ENCODE results near the gene GALNTL6.

Gene GALNTL6

GRCh38 chr4:172142281-172142741 lies 329.1 kb downstream of the GALNTL6 start:
- H3K36me3 ChIP-seq (ENCODE audit: control insufficient read depth in 2 of 2, insufficient read depth in 2 of 2, low read length in 2 of 2), result no peaks in the 10 kb centered on the region

DNA sequence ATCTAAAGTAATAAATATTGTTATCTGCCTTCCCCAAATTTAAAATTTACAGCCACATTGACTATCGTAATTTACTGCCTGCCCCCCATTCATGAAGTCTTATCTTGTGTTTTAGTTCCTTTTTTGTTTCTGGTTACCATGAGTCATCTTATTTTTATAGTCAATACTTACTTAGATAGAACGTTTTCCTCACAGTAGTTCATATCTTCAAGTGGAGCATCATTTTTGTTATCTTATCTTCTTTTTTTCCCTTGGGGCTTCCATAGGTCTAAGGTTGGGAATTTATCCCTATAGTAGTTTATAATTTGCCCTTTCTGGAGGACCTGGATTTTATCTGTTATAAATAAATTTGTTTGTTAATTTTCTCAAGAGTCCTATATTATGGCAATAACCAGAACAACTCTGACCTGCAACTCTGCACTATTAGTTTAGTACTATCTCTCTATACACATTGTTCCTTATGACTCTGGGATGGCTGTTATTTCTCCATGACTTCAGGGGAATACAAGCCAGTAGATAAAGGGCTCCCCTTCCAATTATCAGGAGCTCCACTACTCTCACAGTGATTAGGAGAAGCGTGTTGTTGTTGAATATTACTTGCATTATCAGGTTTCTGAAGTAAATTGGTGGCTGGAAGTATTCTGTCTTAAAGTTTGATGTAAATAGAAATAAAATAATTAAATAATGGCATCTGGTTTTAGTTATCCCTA lies 330.6 kb downstream of the GALNTL6 start:
- Histone ChIP-seq H3K27me3 (ENCODE audit: control insufficient read depth in 1 of 2, insufficient read depth in 2 of 2, low read length in 2 of 2) (no peaks in the 10 kb centered on the region), H3K27ac (ENCODE audit: low read length) (no peak overlapping the region), H3K4me3 (ENCODE audit: low read length in 2 of 2) (no peak overlapping the region), H3K4me1 (ENCODE audit: control insufficient read depth, insufficient read depth, low read length) (no peaks in the 10 kb centered on the region), H3K36me3 (ENCODE audit: control insufficient read depth in 2 of 2, insufficient read depth in 2 of 2, low read length in 2 of 2) (no peaks in the 10 kb centered on the region), H3K9me3 (ENCODE audit: control insufficient read depth in 2 of 2, low read length in 2 of 2) (no peaks in the 10 kb centered on the region), H3K9ac (ENCODE audit: low read length in 2 of 2) (no peak overlapping the region)

More at GRCh38 chr4:172142281-172142741, 329.1 kb downstream of the GALNTL6 start:
- H3K4me1 ChIP-seq (ENCODE audit: control insufficient read depth, insufficient read depth, low read length), result no peaks in the 10 kb centered on the region
- H3K27me3 ChIP-seq (ENCODE audit: control insufficient read depth in 1 of 2, insufficient read depth in 2 of 2, low read length in 2 of 2), result no peaks in the 10 kb centered on the region
- H3K27ac ChIP-seq (ENCODE audit: low read length), result no peak overlapping the region
- no peak overlapping the region for H3K9ac ChIP-seq (ENCODE audit: low read length in 2 of 2)
- no peak overlapping the region for H3K4me3 ChIP-seq (ENCODE audit: low read length in 2 of 2)
- H3K9me3 ChIP-seq (ENCODE audit: control insufficient read depth in 2 of 2, low read length in 2 of 2), result no peaks in the 10 kb centered on the region

GRCh38 chr4:172147687-172148086 lies 334.5 kb downstream of the GALNTL6 start:
- H3K4me1 ChIP-seq (ENCODE audit: control insufficient read depth, insufficient read depth, low read length), result no peaks in the 10 kb centered on the region
- H3K9me3 ChIP-seq (ENCODE audit: control insufficient read depth in 2 of 2, low read length in 2 of 2), result no peaks in the 10 kb centered on the region
- no peak overlapping the region for H3K4me3 ChIP-seq (ENCODE audit: low read length in 2 of 2)
- H3K27ac ChIP-seq (ENCODE audit: low read length), result no peak overlapping the region
- H3K36me3 ChIP-seq (ENCODE audit: control insufficient read depth in 2 of 2, insufficient read depth in 2 of 2, low read length in 2 of 2), result no peaks in the 10 kb centered on the region
- H3K9ac ChIP-seq (ENCODE audit: low read length in 2 of 2), result no peak overlapping the region
- no peaks in the 10 kb centered on the region for H3K27me3 ChIP-seq (ENCODE audit: control insufficient read depth in 1 of 2, insufficient read depth in 2 of 2, low read length in 2 of 2)

- no peak overlapping the region for H3K9ac ChIP-seq (ENCODE audit: low read length in 2 of 2)
- no peaks in the 10 kb centered on the region for H3K4me1 ChIP-seq (ENCODE audit: control insufficient read depth, insufficient read depth, low read length)
- H3K27ac ChIP-seq (ENCODE audit: low read length), result no peak overlapping the region
- no peak overlapping the region for H3K4me3 ChIP-seq (ENCODE audit: low read length in 2 of 2)
- no peaks in the 10 kb centered on the region for H3K9me3 ChIP-seq (ENCODE audit: control insufficient read depth in 2 of 2, low read length in 2 of 2)
- no peaks in the 10 kb centered on the region for H3K27me3 ChIP-seq (ENCODE audit: control insufficient read depth in 1 of 2, insufficient read depth in 2 of 2, low read length in 2 of 2)
- no peaks in the 10 kb centered on the region for H3K36me3 ChIP-seq (ENCODE audit: control insufficient read depth in 2 of 2, insufficient read depth in 2 of 2, low read length in 2 of 2)
Measured at GRCh38 chr4:172149329-172149728, 336.1 kb downstream of the GALNTL6 start.

GRCh38 chr4:172152284-172152683 lies 339.1 kb downstream of the GALNTL6 start:
- H3K4me3 ChIP-seq (ENCODE audit: low read length in 2 of 2), result no peak overlapping the region
- H3K9ac ChIP-seq (ENCODE audit: low read length in 2 of 2), result no peak overlapping the region
- no peaks in the 10 kb centered on the region for H3K27me3 ChIP-seq (ENCODE audit: control insufficient read depth in 1 of 2, insufficient read depth in 2 of 2, low read length in 2 of 2)
- no peak overlapping the region for H3K27ac ChIP-seq (ENCODE audit: low read length)
- H3K9me3 ChIP-seq (ENCODE audit: control insufficient read depth in 2 of 2, low read length in 2 of 2), result no peaks in the 10 kb centered on the region
- no peaks in the 10 kb centered on the region for H3K4me1 ChIP-seq (ENCODE audit: control insufficient read depth, insufficient read depth, low read length)
- H3K36me3 ChIP-seq (ENCODE audit: control insufficient read depth in 2 of 2, insufficient read depth in 2 of 2, low read length in 2 of 2), result no peaks in the 10 kb centered on the region

GRCh38 chr4:172153719-172154118 lies 340.5 kb downstream of the GALNTL6 start:
- H3K4me3 ChIP-seq (ENCODE audit: low read length in 2 of 2), result no peak overlapping the region
- no peak overlapping the region for H3K27ac ChIP-seq (ENCODE audit: low read length)
- H3K9ac ChIP-seq (ENCODE audit: low read length in 2 of 2), result no peak overlapping the region
- no peaks in the 10 kb centered on the region for H3K27me3 ChIP-seq (ENCODE audit: control insufficient read depth in 1 of 2, insufficient read depth in 2 of 2, low read length in 2 of 2)
- no peaks in the 10 kb centered on the region for H3K9me3 ChIP-seq (ENCODE audit: control insufficient read depth in 2 of 2, low read length in 2 of 2)
- no peaks in the 10 kb centered on the region for H3K4me1 ChIP-seq (ENCODE audit: control insufficient read depth, insufficient read depth, low read length)
- H3K36me3 ChIP-seq (ENCODE audit: control insufficient read depth in 2 of 2, insufficient read depth in 2 of 2, low read length in 2 of 2), result no peaks in the 10 kb centered on the region

- Histone ChIP-seq H3K4me1 (ENCODE audit: control insufficient read depth, insufficient read depth, low read length) (no peaks in the 10 kb centered on the region), H3K9me3 (ENCODE audit: control insufficient read depth in 2 of 2, low read length in 2 of 2) (no peaks in the 10 kb centered on the region), H3K4me3 (ENCODE audit: low read length in 2 of 2) (no peak overlapping the region), H3K27ac (ENCODE audit: low read length) (no peak overlapping the region), H3K9ac (ENCODE audit: low read length in 2 of 2) (no peak overlapping the region), H3K36me3 (ENCODE audit: control insufficient read depth in 2 of 2, insufficient read depth in 2 of 2, low read length in 2 of 2) (no peaks in the 10 kb centered on the region), H3K27me3 (ENCODE audit: control insufficient read depth in 1 of 2, insufficient read depth in 2 of 2, low read length in 2 of 2) (no peaks in the 10 kb centered on the region)
Measured at GRCh38 chr4:172155838-172156345, 342.7 kb downstream of the GALNTL6 start.

DNA sequence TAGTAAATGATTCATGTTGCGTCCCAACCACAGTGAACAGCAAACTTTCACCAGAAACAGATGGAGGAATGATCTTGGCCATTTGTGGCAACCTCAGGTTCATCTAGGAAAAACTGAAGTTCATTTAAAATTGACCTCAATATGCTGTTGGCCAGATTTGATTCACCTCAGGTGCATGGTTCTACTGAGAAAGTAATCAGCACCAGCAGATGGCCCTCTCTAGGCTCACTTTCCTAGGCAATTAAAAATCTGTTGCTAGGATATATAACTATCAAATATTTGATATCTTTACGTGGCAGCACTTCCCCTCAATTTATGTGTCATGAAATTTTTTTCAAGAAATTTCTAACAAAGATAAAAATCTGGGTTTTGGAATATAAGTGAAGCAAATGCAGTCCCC lies 344.7 kb downstream of the GALNTL6 start:
- Histone ChIP-seq H3K4me3 (ENCODE audit: low read length in 2 of 2) (no peak overlapping the region), H3K4me1 (ENCODE audit: control insufficient read depth, insufficient read depth, low read length) (no peaks in the 10 kb centered on the region), H3K9me3 (ENCODE audit: control insufficient read depth in 2 of 2, low read length in 2 of 2) (no peaks in the 10 kb centered on the region), H3K27me3 (ENCODE audit: control insufficient read depth in 1 of 2, insufficient read depth in 2 of 2, low read length in 2 of 2) (no peaks in the 10 kb centered on the region), H3K9ac (ENCODE audit: low read length in 2 of 2) (no peak overlapping the region), H3K36me3 (ENCODE audit: control insufficient read depth in 2 of 2, insufficient read depth in 2 of 2, low read length in 2 of 2) (no peaks in the 10 kb centered on the region), H3K27ac (ENCODE audit: low read length) (no peak overlapping the region)

DNA sequence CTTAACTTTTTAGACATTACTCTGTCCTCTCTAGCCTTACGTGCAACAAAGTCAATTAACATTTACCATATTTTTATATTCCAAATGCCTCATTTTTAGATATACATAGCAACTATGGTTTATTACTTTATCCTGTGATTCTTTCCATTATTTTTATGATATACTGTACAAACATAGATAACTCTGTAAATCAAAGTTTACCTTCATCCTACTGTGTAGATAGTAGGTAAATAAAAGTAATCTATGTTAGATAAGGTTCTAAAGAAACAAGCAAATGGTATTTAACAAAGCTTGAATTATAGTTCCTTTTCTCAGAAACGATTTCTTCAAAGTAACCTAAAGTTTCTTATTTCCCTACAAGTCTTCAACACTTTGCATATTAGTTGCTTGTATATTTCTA lies 350.0 kb downstream of the GALNTL6 start:
- H3K9ac ChIP-seq (ENCODE audit: low read length in 2 of 2), result no peak overlapping the region

DNA sequence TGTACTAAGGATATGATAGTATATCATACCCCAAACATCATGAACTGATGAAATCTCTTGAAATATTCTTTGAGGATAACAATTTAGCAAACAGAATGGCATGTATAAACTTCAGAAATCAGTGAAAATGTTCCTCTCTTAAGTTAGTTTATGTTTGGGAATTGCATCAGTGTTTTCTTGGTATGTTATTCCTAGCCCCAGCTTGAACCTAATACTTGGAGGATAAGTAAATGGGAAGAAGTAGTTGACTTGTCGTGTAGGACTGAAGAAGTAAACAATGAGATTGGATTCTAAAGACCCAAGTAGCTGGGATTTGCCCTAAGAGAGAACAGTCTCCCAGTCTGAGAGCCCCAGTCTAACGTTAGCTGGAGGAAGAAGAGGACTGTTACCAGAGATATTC lies 355.7 kb downstream of the GALNTL6 start:
- H3K27me3 ChIP-seq (ENCODE audit: control insufficient read depth in 1 of 2, insufficient read depth in 2 of 2, low read length in 2 of 2), result no peaks in the 10 kb centered on the region
- no peaks in the 10 kb centered on the region for H3K9me3 ChIP-seq (ENCODE audit: control insufficient read depth in 2 of 2, low read length in 2 of 2)
- H3K27ac ChIP-seq (ENCODE audit: low read length), result no peak overlapping the region
- H3K4me1 ChIP-seq (ENCODE audit: control insufficient read depth, insufficient read depth, low read length), result no peaks in the 10 kb centered on the region
- H3K9ac ChIP-seq (ENCODE audit: low read length in 2 of 2), result no peak overlapping the region
- H3K36me3 ChIP-seq (ENCODE audit: control insufficient read depth in 2 of 2, insufficient read depth in 2 of 2, low read length in 2 of 2), result no peaks in the 10 kb centered on the region
- H3K4me3 ChIP-seq (ENCODE audit: low read length in 2 of 2), result no peak overlapping the region

More for the DNA sequence above, 350.0 kb downstream of the GALNTL6 start:
- Histone ChIP-seq H3K27me3 (ENCODE audit: control insufficient read depth in 1 of 2, insufficient read depth in 2 of 2, low read length in 2 of 2) (no peaks in the 10 kb centered on the region), H3K4me1 (ENCODE audit: control insufficient read depth, insufficient read depth, low read length) (no peaks in the 10 kb centered on the region), H3K4me3 (ENCODE audit: low read length in 2 of 2) (no peak overlapping the region), H3K27ac (ENCODE audit: low read length) (no peak overlapping the region), H3K36me3 (ENCODE audit: control insufficient read depth in 2 of 2, insufficient read depth in 2 of 2, low read length in 2 of 2) (no peaks in the 10 kb centered on the region), H3K9me3 (ENCODE audit: control insufficient read depth in 2 of 2, low read length in 2 of 2) (no peaks in the 10 kb centered on the region)

- no peaks in the 10 kb centered on the region for H3K4me1 ChIP-seq (ENCODE audit: control insufficient read depth, insufficient read depth, low read length)
- no peak overlapping the region for H3K4me3 ChIP-seq (ENCODE audit: low read length in 2 of 2)
- no peaks in the 10 kb centered on the region for H3K36me3 ChIP-seq (ENCODE audit: control insufficient read depth in 2 of 2, insufficient read depth in 2 of 2, low read length in 2 of 2)
- H3K9me3 ChIP-seq (ENCODE audit: control insufficient read depth in 2 of 2, low read length in 2 of 2), result no peaks in the 10 kb centered on the region
- H3K27ac ChIP-seq (ENCODE audit: low read length), result no peak overlapping the region
- H3K27me3 ChIP-seq (ENCODE audit: control insufficient read depth in 1 of 2, insufficient read depth in 2 of 2, low read length in 2 of 2), result no peaks in the 10 kb centered on the region
- H3K9ac ChIP-seq (ENCODE audit: low read length in 2 of 2), result no peak overlapping the region
Measured at GRCh38 chr4:172169871-172170270, 356.7 kb downstream of the GALNTL6 start.
